Fibroblast of pulmonary artery (primary cell): ENCODE results near the gene INTS1.

Experiments used
- DNase-seq: peaks from one replicate; pipeline ENCODE4 v3.0.0-alpha.2; 2010; ENCODE audit warnings: low read depth
- H3K4me3 ChIP-seq: replicated peaks from 2 replicates; pipeline ENCODE4 v1.5.1; 2011; ENCODE audit warnings: low read depth, mild to moderate bottlenecking, control low read depth, low read length, moderate library complexity
- TF ChIP-seq, protein P1 (sequence below): IDR thresholded peaks from 2 replicates; pipeline ENCODE4 v1.5.1; 2011; ENCODE audit warnings: mild to moderate bottlenecking, control low read depth, low read length, inconsistent platforms; ENCODE audit errors: missing control alignments

INTS1 gene

DNA sequence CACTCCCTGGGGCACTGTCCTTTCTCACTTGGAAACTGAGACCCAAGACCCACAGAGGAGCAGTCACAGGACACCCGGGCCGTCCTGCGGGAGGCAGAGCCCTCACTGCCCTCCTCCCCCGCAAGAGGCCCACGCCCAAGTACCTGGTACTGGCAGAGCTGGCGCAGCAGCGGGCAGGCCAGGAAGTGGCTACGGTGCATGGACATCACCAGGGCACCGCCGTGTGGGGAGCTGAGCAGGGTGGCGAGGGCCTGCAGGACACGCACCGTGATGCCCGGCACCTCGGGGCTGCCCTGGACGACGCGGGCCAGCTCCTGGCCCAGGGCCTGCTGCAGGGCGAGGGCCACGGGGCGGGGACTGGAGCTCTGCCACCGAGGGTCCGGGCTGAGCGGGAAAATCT lies 24.9 kb downstream of the INTS1 start:
- TF ChIP-seq, protein P1, sequence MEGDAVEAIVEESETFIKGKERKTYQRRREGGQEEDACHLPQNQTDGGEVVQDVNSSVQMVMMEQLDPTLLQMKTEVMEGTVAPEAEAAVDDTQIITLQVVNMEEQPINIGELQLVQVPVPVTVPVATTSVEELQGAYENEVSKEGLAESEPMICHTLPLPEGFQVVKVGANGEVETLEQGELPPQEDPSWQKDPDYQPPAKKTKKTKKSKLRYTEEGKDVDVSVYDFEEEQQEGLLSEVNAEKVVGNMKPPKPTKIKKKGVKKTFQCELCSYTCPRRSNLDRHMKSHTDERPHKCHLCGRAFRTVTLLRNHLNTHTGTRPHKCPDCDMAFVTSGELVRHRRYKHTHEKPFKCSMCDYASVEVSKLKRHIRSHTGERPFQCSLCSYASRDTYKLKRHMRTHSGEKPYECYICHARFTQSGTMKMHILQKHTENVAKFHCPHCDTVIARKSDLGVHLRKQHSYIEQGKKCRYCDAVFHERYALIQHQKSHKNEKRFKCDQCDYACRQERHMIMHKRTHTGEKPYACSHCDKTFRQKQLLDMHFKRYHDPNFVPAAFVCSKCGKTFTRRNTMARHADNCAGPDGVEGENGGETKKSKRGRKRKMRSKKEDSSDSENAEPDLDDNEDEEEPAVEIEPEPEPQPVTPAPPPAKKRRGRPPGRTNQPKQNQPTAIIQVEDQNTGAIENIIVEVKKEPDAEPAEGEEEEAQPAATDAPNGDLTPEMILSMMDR = no peak
- DNase-seq = no peak
- no peak overlapping the region for H3K4me3 ChIP-seq

DNA sequence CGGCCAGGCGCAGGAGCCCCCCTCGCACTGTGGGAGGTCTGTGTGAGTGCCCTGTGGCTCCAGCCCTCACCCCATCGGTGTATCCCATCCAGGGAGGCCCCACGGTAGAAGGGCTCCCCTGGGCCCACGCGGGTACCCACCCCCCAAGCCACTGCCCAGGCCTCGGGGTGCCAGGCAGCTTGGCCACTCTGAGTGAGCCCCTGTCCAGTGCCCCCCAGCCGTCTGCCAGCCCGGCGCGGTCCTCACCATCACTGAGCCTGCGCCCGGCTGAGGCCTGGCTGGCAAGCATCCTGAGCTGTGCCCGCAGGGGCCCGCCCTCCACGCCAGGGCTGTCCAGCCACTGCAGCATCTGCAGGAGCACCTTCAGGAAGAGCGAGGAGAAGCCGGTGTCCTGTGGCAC lies 25.7 kb downstream of the INTS1 start:
- DNase-seq = no peak
- TF ChIP-seq, protein P1 = no peak

DNA sequence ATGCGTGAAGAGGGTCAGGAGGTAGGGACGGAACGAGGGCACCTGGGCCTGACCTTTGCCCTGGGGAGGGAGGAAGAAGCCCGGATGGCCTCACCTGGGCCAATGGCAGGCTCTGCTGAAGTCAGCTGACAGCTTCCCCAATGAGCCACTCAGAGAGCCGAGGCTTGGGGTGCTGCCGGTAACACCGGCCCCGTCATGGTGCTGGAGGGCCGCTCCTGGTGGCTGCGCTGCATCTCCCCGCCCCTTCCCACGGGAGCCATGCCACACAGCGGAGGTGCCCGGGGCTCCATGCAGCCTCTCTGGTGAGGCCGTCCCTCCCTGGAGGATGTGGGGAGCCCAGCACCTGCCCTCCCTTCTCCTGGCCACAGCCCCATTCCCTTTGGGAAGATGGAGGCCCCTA lies 27.3 kb downstream of the INTS1 start:
- TF ChIP-seq, protein P1 = no peak
- H3K4me3 ChIP-seq = no peak overlapping the region
- DNase-seq = no peak

More for the DNA sequence above, 25.7 kb downstream of the INTS1 start:
- H3K4me3 ChIP-seq = no peak overlapping the region

DNA sequence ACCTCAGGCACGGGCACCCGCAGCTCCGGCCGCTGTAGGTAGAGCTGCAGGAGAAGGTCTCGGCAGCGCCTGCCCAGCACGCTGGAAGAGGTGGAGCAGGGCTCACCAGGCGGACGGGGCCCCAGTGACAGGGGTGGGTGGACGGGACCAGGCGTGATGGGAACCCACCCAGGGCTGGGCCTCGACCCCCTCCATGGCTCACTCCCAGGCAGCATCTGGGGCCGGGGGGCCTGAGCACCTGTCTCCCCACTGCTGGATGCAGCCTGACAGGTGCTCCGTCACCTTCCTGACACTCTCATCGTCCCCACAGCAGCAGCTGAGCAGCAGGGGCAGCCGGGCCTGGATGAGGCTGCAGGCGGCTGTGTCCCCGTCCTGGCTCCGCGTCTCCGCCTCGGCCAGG lies 28.2 kb downstream of the INTS1 start:
- TF ChIP-seq, protein P1 = no peak
- DNase-seq = no peak
- H3K4me3 ChIP-seq = no peak overlapping the region

DNA sequence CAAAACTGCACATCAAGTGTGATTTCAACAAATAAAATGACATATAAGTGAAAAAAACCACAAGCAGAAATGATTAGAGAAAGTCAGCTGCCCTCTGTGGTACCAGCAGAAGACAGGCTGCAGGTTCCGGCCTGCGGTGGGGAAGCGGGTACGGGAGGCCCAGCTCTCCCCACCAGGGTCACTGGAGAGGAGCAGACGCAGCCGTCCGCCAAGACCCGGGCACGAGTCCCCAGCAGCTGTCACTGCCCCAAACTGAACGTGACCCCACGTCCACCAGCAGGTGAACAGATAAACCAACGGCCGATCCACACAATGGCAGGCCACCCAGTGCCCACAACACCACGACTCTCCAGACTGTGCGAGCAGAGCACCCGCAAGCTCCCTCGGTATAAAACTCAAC lies 28.8 kb downstream of the INTS1 start:
- DNase-seq = no peak
- H3K4me3 ChIP-seq = no peak overlapping the region
- TF ChIP-seq, protein P1 = no peak

DNA sequence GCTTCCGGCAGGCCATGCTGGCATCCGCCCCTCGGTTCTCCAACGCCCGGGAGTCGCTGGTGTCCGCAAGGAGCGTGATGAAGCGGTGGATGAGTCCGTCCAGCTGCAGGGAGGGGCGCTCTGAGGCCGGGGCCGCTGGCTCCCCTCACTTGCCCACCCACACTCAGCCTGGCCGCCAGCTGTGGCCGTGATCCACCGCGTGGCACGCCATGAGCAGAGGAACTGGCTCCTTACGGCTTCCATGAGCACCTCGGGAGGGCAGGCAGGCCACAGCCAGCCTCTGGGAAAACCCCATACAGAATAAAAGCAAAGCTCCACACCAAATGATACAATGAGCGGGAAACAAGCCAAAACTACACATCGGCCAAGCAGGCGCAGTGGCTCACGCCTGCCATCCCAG lies 29.5 kb downstream of the INTS1 start:
- no peak for DNase-seq
- TF ChIP-seq, protein P1 = no peak
- no peak overlapping the region for H3K4me3 ChIP-seq

DNA sequence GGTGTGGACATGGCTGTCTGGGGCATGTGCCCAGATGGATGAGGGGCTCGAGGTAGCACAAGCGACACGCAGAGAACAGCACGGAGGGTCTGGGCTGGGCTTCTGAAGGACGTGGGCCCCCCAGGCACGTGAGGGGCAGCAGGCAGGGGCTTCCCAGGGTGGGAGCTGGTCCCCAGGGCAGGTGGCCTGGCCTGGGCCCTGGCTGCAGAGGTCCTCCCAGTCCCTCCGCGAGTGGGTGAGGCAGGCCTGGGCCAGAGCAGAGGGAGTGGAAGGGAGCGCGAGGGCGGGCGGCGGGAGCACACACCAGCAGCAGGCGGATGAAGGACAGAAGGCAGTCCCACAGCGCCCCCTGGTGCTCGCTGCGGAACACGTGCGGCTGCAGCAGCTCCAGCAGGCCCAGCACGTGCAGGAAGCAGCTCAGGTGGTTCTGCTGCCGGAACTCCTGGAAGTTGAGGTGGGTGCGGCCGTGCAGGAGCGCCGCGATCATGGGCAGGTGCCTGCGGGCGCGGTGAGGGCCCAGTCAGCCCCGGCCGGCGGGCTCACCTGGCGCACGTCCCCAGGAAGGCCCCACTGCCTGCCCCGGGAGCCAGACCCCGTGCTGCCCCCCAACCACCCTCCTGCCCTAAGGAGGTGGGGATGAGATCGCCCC lies 30.2 kb downstream of the INTS1 start:
- peak; percentile 87 for DNase-seq
- H3K4me3 ChIP-seq = no peak overlapping the region
- TF ChIP-seq, protein P1 = peak; percentile 73
